ENCODE data around the gene LOXHD1.
A peak's percentile ranks its signal among the peaks of the same experiment; 100 is the strongest.

DNA sequence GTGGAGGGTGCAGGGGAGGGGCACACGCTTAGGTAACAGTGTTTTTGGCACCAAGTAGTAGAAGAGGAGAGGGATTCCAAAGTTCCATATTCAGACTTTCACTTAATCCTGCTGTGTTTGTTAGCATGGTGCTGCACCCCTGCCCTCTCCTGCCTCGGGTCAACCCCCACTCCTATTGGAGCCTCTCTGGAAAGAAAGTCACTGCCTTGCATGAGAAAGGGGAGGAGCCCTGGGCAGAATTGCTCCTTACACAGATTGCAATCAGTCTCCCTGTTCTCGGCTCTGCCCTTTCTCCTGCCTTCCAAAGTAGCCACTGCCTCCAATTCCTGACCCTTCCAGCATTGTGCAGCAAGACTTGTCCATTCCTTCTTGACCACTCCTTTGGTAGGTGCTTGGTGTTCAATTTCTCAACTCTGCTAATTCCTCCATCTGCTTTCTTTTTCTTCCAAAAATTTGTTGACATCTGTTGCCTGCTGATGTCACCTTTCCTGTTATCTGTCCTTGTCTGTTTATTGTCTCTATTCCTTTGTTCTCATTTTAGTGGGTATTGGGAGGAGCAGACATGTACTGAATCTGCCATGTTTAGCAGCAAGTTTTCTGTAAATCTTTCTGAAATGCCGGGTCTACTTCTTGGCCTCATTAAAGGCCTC is 225.4 kb downstream of the LOXHD1 start:
- TF ChIP-seq GATA3 (IDR thresholded peaks at IDR 0.05; ENCODE audit: low read depth, low read length) = no peak
- peak; percentile 62 for TF ChIP-seq GATA2 (IDR thresholded peaks at IDR 0.05; ENCODE audit: low read depth, low read length)

Measured in SH-SY5Y (cell line).